Right lobe of liver (tissue), 4 donors: Measurements from ENCODE around the gene ANXA7.

Source experiments
- POLR2A ChIP-seq: fragments of 450-650 bp; IDR thresholded peaks from one replicate; pipeline ENCODE4 v1.6.1; 2017; ENCODE audit warnings: antibody characterized with exemption, mild to moderate bottlenecking
- TF ChIP-seq, protein P1 (sequence below), 4 donors: fragments of 200-600 bp in 3 of 4; fragments of 450-650 bp in 1 of 4; IDR thresholded peaks; one replicate each; pipeline versions ENCODE4 v1.5.1 to v1.8.0; 2016 to 2022; ENCODE audit warnings: antibody characterized with exemption in 4 of 4, mild to moderate bottlenecking in 2 of 4
- donor health status: DM: no; HTN: no; CAD: no.
- donor health status: DM: no; HTN: no; CAD: no.
- donor health status: DM: no; HTN: yes; CAD: no.

GRCh38 chr10:73404690-73405089, 9.2 kb downstream of the ANXA7 start:
- TF ChIP-seq, protein P1, sequence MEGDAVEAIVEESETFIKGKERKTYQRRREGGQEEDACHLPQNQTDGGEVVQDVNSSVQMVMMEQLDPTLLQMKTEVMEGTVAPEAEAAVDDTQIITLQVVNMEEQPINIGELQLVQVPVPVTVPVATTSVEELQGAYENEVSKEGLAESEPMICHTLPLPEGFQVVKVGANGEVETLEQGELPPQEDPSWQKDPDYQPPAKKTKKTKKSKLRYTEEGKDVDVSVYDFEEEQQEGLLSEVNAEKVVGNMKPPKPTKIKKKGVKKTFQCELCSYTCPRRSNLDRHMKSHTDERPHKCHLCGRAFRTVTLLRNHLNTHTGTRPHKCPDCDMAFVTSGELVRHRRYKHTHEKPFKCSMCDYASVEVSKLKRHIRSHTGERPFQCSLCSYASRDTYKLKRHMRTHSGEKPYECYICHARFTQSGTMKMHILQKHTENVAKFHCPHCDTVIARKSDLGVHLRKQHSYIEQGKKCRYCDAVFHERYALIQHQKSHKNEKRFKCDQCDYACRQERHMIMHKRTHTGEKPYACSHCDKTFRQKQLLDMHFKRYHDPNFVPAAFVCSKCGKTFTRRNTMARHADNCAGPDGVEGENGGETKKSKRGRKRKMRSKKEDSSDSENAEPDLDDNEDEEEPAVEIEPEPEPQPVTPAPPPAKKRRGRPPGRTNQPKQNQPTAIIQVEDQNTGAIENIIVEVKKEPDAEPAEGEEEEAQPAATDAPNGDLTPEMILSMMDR (IDR thresholded peaks at IDR 0.05), result no peak
- no peak for TF ChIP-seq POLR2A
